Endodermal cell (in vitro differentiated cells): ENCODE data around the gene CNNM4. TPM values are rescaled to one million over a fixed set of nuclear protein-coding genes. Genes with fewer than 3 reads are reported as not detected.

Source experiments
- DNase-seq: peaks from one replicate; pipeline ENCODE4 v3.0.0-alpha.2; 2017
- H3K27ac ChIP-seq: 2 replicates; pipeline ENCODE4 v1.5.1; 2013; ENCODE audit warnings: mild to moderate bottlenecking, low read depth, low read length, moderate library complexity
- H3K27me3 ChIP-seq: 2 replicates; pipeline ENCODE4 v1.6.1; 2013; ENCODE audit warnings: mild to moderate bottlenecking, low read length, moderate library complexity; ENCODE audit not compliant: insufficient read depth, control insufficient read depth, poor library complexity, severe bottlenecking
- H3K36me3 ChIP-seq: 2 replicates; pipeline ENCODE4 v1.7.0; 2013; ENCODE audit warnings: mild to moderate bottlenecking, low read length, moderate library complexity; ENCODE audit not compliant: control insufficient read depth, insufficient read depth
- H3K4me1 ChIP-seq: one replicate; pipeline ENCODE4 v1.7.0; 2013; ENCODE audit warnings: low read length; ENCODE audit not compliant: control insufficient read depth, insufficient read depth
- H3K4me3 ChIP-seq: 2 replicates; pipeline ENCODE4 v1.5.1; 2013; ENCODE audit warnings: mild to moderate bottlenecking, low read length, moderate library complexity
- H3K9ac ChIP-seq: 2 replicates; pipeline ENCODE4 v1.6.1; 2013; ENCODE audit warnings: mild to moderate bottlenecking, low read length, moderate library complexity; ENCODE audit not compliant: poor library complexity, severe bottlenecking; ENCODE audit errors: extremely low read depth
- H3K9me3 ChIP-seq: 2 replicates; pipeline ENCODE4 v1.6.1; 2013; ENCODE audit warnings: mild to moderate bottlenecking, low read length, moderate library complexity; ENCODE audit not compliant: control insufficient read depth
- H3K27ac Mint-ChIP-seq: 2 replicates; pipeline ENCODE4 v1.8.0; 2020; ENCODE audit warnings: mixed read lengths
- H3K27me3 Mint-ChIP-seq: 2 replicates; pipeline ENCODE4 v1.8.0; 2021; ENCODE audit warnings: mild to moderate bottlenecking, mixed read lengths; ENCODE audit not compliant: insufficient read depth
- H3K36me3 Mint-ChIP-seq: 2 replicates; pipeline ENCODE4 v1.8.0; 2020; ENCODE audit warnings: low read depth, mixed read lengths
- H3K4me1 Mint-ChIP-seq: 2 replicates; pipeline ENCODE4 v1.8.0; 2020; ENCODE audit warnings: mixed read lengths
- H3K4me3 Mint-ChIP-seq: 2 replicates; pipeline ENCODE4 v1.8.0; 2020; ENCODE audit warnings: mild to moderate bottlenecking, moderate library complexity, mixed read lengths
- H3K9me3 Mint-ChIP-seq: 2 replicates; pipeline ENCODE4 v1.8.0; 2020; ENCODE audit warnings: mild to moderate bottlenecking, mixed read lengths
- WGBS, 2 experiments: methylation state at CpG; one replicate each; pipeline versions ENCODE4 v1.1.5 to v1.1.7; 2013; ENCODE audit warnings: missing lambda C conversion rate in 2 of 2, mixed read lengths in 1 of 2; ENCODE audit not compliant: insufficient coverage in 1 of 2, insufficient read length in 1 of 2; 5-methylcytosine and 5-hydroxymethylcytosine counted together
- total RNA-seq, 2 donors: library from RNA; stranded (reverse); fragmentation: NEBNext Ultra II Directional in 1 of 2; extraction: Animal tissue kit (Norgen Biotek cat#: 25700) in 1 of 2; gene quantifications; 2 replicates in 1 of 2; 3 replicates in 1 of 2; pipeline ENCODE4 v1.2.1, GENCODE V29; 2021
- TF ChIP-seq, protein P1 (sequence below): fragments of 200-600 bp; sonication (generic); conservative IDR thresholded peaks from 2 replicates; pipeline ENCODE4 v1.5.0; 2021; ENCODE audit warnings: antibody characterized with exemption, mild to moderate bottlenecking

The CNNM4 gene
- total RNA-seq, 2 donors from 2014 or later: 22.3 to 27.5 TPM

GRCh38 chr2:96808176-96808837, 47.6 kb downstream of the CNNM4 start:
- no peak for DNase-seq
- no peak overlapping the region for H3K27ac ChIP-seq
- TF ChIP-seq, protein P1, sequence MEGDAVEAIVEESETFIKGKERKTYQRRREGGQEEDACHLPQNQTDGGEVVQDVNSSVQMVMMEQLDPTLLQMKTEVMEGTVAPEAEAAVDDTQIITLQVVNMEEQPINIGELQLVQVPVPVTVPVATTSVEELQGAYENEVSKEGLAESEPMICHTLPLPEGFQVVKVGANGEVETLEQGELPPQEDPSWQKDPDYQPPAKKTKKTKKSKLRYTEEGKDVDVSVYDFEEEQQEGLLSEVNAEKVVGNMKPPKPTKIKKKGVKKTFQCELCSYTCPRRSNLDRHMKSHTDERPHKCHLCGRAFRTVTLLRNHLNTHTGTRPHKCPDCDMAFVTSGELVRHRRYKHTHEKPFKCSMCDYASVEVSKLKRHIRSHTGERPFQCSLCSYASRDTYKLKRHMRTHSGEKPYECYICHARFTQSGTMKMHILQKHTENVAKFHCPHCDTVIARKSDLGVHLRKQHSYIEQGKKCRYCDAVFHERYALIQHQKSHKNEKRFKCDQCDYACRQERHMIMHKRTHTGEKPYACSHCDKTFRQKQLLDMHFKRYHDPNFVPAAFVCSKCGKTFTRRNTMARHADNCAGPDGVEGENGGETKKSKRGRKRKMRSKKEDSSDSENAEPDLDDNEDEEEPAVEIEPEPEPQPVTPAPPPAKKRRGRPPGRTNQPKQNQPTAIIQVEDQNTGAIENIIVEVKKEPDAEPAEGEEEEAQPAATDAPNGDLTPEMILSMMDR: no peak
- no peaks in the 10 kb centered on the region for H3K9me3 ChIP-seq
- WGBS, 2 experiments: 88 to 92% methylated on average over 5 to 10 of the region's 10 CpGs
- H3K36me3 ChIP-seq: peaks cover 4% of the 10 kb centered on the region
- H3K4me3 ChIP-seq: no peak overlapping the region
- no peak overlapping the region for H3K9ac ChIP-seq
- H3K27me3 Mint-ChIP-seq: no peaks in the 10 kb centered on the region
- H3K27ac Mint-ChIP-seq: no peak overlapping the region
- peaks cover 10% of the 10 kb centered on the region for H3K4me1 ChIP-seq
- no peaks in the 10 kb centered on the region for H3K9me3 Mint-ChIP-seq
- peaks cover 44% of the 10 kb centered on the region for H3K36me3 Mint-ChIP-seq
- H3K4me1 Mint-ChIP-seq: peaks cover 7% of the 10 kb centered on the region
- no peak overlapping the region for H3K4me3 Mint-ChIP-seq
- H3K27me3 ChIP-seq: no peaks in the 10 kb centered on the region

DNA sequence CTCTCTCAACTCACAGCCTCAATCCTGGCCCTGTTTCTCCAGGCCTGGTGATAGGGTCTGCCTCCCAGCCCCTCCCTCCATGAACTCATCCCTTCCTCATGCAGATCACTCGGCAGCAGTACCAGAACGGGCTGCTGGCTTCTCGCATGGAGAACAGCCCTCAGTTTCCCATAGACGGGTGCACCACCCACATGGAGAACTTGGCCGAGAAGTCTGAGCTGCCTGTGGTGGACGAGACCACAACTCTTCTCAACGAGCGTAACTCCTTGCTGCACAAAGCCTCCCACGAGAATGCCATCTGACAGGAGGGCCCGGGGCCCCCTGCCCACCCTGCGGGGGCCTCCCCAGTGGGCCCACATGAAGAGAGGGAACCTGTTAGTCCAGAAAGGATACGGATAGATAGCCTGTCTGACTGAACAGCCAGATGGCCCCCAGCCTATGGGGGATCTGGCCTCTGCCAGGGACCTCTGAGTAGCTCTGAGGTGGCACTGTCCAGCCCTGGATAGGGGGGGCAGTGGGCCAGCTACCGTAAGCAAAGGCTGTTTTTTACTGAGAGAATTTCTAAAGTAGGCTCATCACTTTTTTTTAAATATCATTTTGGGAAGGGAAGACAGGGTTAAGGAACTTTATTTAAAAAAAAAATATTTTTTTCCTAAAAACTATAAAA, 48.6 kb downstream of the CNNM4 start:
- no peaks in the 10 kb centered on the region for H3K9me3 Mint-ChIP-seq
- WGBS, 2 experiments: 92 to 93% methylated on average over 10 to 13 of the region's 13 CpGs
- TF ChIP-seq, protein P1: no peak
- H3K4me3 ChIP-seq: no peak overlapping the region
- no peaks in the 10 kb centered on the region for H3K9me3 ChIP-seq
- peaks cover 40% of the 10 kb centered on the region for H3K36me3 Mint-ChIP-seq
- H3K27me3 ChIP-seq: no peaks in the 10 kb centered on the region
- peaks cover 4% of the 10 kb centered on the region for H3K36me3 ChIP-seq
- H3K4me1 Mint-ChIP-seq: peaks cover 7% of the 10 kb centered on the region
- H3K27ac Mint-ChIP-seq: no peak overlapping the region
- no peak overlapping the region for H3K27ac ChIP-seq
- no peak overlapping the region for H3K9ac ChIP-seq
- peaks cover 10% of the 10 kb centered on the region for H3K4me1 ChIP-seq
- no peak for DNase-seq
- no peaks in the 10 kb centered on the region for H3K27me3 Mint-ChIP-seq
- H3K4me3 Mint-ChIP-seq: no peak overlapping the region

DNA sequence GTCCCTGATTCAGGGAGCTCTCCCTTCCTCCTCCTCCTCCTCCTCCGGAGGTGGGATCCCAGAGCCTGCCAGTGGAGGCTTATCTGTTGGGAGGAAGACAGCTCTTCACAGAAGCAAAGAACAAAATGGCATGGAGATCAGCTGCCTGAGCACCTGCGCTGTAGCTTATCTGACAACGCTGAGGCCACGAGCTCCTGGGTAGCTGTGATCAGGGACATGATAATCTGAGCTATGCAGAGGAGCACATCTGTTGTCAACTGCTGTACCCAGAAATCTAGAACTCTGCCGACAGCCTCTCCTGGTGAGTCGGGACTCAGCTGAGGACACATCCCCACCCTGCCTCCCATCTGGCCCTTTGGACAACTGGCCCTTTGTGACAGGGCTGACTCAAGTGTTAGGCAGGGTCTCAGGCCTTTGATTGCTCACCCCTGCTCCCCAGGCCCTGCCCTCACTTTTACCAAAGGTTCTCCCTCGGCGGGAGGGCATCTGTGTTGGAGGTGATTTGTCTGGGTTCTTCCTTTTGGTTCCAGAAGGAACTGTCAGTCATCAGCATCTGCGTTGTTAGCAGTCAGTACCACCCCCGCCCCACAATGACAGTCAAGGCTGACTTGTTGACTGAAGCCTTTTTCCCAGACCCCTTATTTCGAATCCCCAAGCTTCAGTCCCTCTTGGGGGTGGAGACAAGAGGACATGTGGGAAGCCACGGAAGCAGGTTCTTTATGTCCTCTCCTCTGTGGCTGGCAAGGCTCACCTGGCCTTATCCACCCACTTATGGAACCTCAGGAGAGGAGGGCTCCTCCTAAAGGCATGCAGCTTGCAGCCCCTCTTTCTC, 49.5 kb downstream of the CNNM4 start:
- no peak overlapping the region for H3K4me3 Mint-ChIP-seq
- TF ChIP-seq, protein P1: no peak
- no peaks in the 10 kb centered on the region for H3K9me3 ChIP-seq
- H3K4me3 ChIP-seq: no peak overlapping the region
- no peaks in the 10 kb centered on the region for H3K9me3 Mint-ChIP-seq
- H3K36me3 Mint-ChIP-seq: peaks cover 38% of the 10 kb centered on the region
- H3K36me3 ChIP-seq: peaks cover 4% of the 10 kb centered on the region
- H3K27ac Mint-ChIP-seq: no peak overlapping the region
- H3K27me3 Mint-ChIP-seq: no peaks in the 10 kb centered on the region
- peaks cover 7% of the 10 kb centered on the region for H3K4me1 Mint-ChIP-seq
- DNase-seq: no peak
- peaks cover 10% of the 10 kb centered on the region for H3K4me1 ChIP-seq
- WGBS, 2 experiments: 81 to 88% methylated on average over 6 to 12 of the region's 12 CpGs
- no peaks in the 10 kb centered on the region for H3K27me3 ChIP-seq
- no peak overlapping the region for H3K9ac ChIP-seq
- H3K27ac ChIP-seq: no peak overlapping the region
